Suprapubic skin (tissue), 4 donors: ENCODE measurements around the gene RPL37A. TPM values are rescaled to one million over a fixed set of nuclear protein-coding genes. Genes with fewer than 3 reads are reported as not detected.

ENCODE experiments used
- DNase-seq, 2 donors: peaks; one replicate each; pipeline ENCODE4 v3.0.0-alpha.2; 2019; ENCODE audit warnings: low spot score in 2 of 2
- H3K27ac ChIP-seq: fragments of 200-600 bp; sonication (generic); one replicate; pipeline ENCODE4 v1.5.1; 2019
- H3K27me3 ChIP-seq: fragments of 200-600 bp; sonication (generic); one replicate; pipeline ENCODE4 v1.5.1; 2019
- H3K36me3 ChIP-seq: fragments of 200-600 bp; sonication (generic); one replicate; pipeline ENCODE4 v1.5.1; 2019
- H3K4me1 ChIP-seq: fragments of 200-600 bp; sonication (generic); one replicate; pipeline ENCODE4 v1.5.1; 2019
- H3K4me3 ChIP-seq: fragments of 200-600 bp; sonication (generic); one replicate; pipeline ENCODE4 v1.5.1; 2019; ENCODE audit warnings: mild to moderate bottlenecking
- H3K9me3 ChIP-seq: fragments of 200-600 bp; sonication (generic); one replicate; pipeline ENCODE4 v1.5.1; 2019
- CTCF ChIP-seq, 2 donors: fragments of 200-600 bp in 1 of 2; fragments of 450-650 bp in 1 of 2; sonication (generic) in 1 of 2; IDR thresholded peaks; one replicate each; pipeline ENCODE4 v1.5.1; 2016 to 2019; ENCODE audit warnings: antibody characterized with exemption in 2 of 2, mild to moderate bottlenecking in 1 of 2, moderate library complexity in 1 of 2
- EP300 ChIP-seq: sonication (generic); formaldehyde crosslinking; IDR thresholded peaks from one replicate; pipeline ENCODE4 v1.6.1; 2017; ENCODE audit warnings: antibody characterized with exemption
- POLR2A ChIP-seq, 2 donors: fragments of 450-650 bp; IDR thresholded peaks; one replicate each; pipeline ENCODE4 v1.6.1; 2017; ENCODE audit warnings: antibody characterized with exemption in 2 of 2, mild to moderate bottlenecking in 2 of 2, moderate library complexity in 2 of 2
- POLR2AphosphoS5 ChIP-seq, 3 donors: sonication (generic); formaldehyde crosslinking; IDR thresholded peaks; one replicate each; pipeline ENCODE4 v1.6.1; 2017; ENCODE audit warnings: antibody characterized with exemption in 3 of 3
- WGBS: methylation state at CpG from one replicate; pipeline ENCODE4 v1.1.5; 2018; 5-methylcytosine and 5-hydroxymethylcytosine counted together
- total RNA-seq, 4 donors: library from RNA; depleted of rRNA; stranded (reverse); fragments of >200 nt; gene quantifications; one replicate each; pipeline ENCODE4 v1.1.0, GENCODE V29; 2016

The RPL37A gene
- total RNA-seq, 4 donors from 2014 or later = 892 to 2,420 (median 2,172) TPM

DNA sequence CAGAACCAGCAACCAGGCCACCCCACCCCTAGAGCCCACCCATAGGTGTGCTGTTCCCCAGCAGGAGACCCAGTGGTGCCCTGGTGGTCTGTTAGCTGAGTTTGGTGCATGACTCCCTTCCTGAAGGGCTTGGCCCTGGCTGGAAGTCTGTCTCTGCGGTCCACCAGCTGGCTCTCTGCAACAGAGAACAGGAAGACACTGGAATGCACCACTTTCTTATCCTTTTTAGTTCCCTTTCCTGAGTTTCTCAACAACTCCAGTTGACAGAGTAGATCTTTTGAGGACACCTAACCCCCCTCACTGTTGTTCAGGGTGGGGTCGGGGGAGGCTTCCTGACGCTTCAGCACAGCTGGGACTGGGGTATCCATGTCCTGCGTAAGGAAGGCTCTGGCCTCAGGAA, 11.9 kb upstream of the RPL37A start:
- WGBS = 79% methylated on average over 4 of the region's 4 CpGs
- TF ChIP-seq POLR2A (IDR thresholded peaks at IDR 0.05) (no peak), POLR2AphosphoS5 (IDR thresholded peaks at IDR 0.05) (no peak), CTCF (IDR thresholded peaks at IDR 0.05) (no peak), EP300 (no peak)
- H3K4me1 ChIP-seq = peaks cover 3% of the 10 kb centered on the region
- no peak overlapping the region for H3K4me3 ChIP-seq
- DNase-seq = no peak
- H3K36me3 ChIP-seq = peaks cover 12% of the 10 kb centered on the region
- no peaks in the 10 kb centered on the region for H3K27me3 ChIP-seq
- H3K9me3 ChIP-seq = no peaks in the 10 kb centered on the region
- no peak overlapping the region for H3K27ac ChIP-seq

GRCh38 chr2:216490061-216490460, 8.6 kb upstream of the RPL37A start:
- no peak overlapping the region for H3K4me3 ChIP-seq
- no peaks in the 10 kb centered on the region for H3K27me3 ChIP-seq
- H3K27ac ChIP-seq = no peak overlapping the region
- H3K36me3 ChIP-seq = no peaks in the 10 kb centered on the region
- whole genome bisulfite sequencing = 83% methylated on average over 1 of the region's 1 CpG
- peaks cover 3% of the 10 kb centered on the region for H3K4me1 ChIP-seq
- DNase-seq = no peak
- no peaks in the 10 kb centered on the region for H3K9me3 ChIP-seq
- TF ChIP-seq POLR2A (IDR thresholded peaks at IDR 0.05) = no peak
- no peak for TF ChIP-seq CTCF (IDR thresholded peaks at IDR 0.05)
- no peak for TF ChIP-seq POLR2AphosphoS5 (IDR thresholded peaks at IDR 0.05)
- no peak for TF ChIP-seq EP300

DNA sequence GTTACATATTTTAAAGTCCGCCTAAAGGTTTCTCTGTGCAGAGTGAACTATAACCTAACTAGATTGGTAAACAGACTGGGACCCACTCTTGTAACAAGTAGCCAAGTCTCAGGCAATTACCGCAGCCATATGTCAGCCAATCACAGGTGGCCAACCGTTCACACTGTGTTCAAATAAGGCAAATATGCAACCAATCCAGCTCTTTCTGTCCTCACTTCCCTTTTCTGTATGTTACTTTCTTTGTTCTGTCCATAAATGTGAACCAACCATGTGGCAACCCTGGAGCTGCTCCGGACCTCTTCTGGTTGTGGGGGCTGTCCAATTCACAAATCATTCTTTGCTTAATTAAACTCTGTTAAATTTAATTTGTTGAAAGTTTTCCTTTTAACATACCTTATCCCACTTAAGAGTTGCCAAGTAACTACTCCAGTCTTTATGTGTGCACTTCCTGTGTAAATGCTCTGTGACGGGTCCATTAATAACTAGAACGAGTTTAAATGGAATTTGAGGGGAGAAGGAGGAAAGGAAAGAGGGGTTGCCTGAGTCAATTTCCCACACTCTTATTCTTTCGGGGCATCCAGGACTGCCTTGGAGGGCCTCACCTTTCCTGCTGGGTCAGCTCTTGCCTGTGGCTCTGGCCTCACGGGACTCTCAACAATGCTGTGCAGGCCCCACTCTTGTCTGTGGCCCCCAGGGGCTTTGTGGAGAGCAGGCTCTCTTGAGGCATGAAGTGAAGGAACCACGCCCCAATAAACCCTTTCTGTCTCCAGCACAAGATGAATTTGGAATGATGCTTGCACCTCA, 6.6 kb upstream of the RPL37A start:
- TF ChIP-seq POLR2AphosphoS5 (IDR thresholded peaks at IDR 0.05) (no peak), EP300 (no peak), POLR2A (IDR thresholded peaks at IDR 0.05) (no peak)
- DNase-seq = no peak
- Histone ChIP-seq H3K4me1 (peaks cover 3% of the 10 kb centered on the region), H3K27ac (no peak overlapping the region), H3K9me3 (no peaks in the 10 kb centered on the region), H3K36me3 (no peaks in the 10 kb centered on the region), H3K4me3 (no peak overlapping the region), H3K27me3 (no peaks in the 10 kb centered on the region)
- 82% methylated on average over 9 of the region's 9 CpGs for WGBS

- no peak for TF ChIP-seq POLR2AphosphoS5 (IDR thresholded peaks at IDR 0.05)
- TF ChIP-seq CTCF (IDR thresholded peaks at IDR 0.05) = no peak
- no peak for TF ChIP-seq EP300
- no peak for DNase-seq
- WGBS = 80% methylated on average over 6 of the region's 6 CpGs
- H3K36me3 ChIP-seq = no peaks in the 10 kb centered on the region
- H3K9me3 ChIP-seq = no peaks in the 10 kb centered on the region
- H3K4me1 ChIP-seq = peaks cover 7% of the 10 kb centered on the region
- no peak overlapping the region for H3K4me3 ChIP-seq
- no peaks in the 10 kb centered on the region for H3K27me3 ChIP-seq
- no peak overlapping the region for H3K27ac ChIP-seq
Measured at GRCh38 chr2:216492597-216493333, 5.9 kb upstream of the RPL37A start.

GRCh38 chr2:216493334-216493685, 5.3 kb upstream of the RPL37A start:
- no peak for DNase-seq
- peaks cover 13% of the 10 kb centered on the region for H3K4me1 ChIP-seq
- WGBS = 92% methylated on average over 1 of the region's 1 CpG

More at GRCh38 chr2:216493334-216493685, 5.3 kb upstream of the RPL37A start:
- no peaks in the 10 kb centered on the region for H3K27me3 ChIP-seq
- H3K9me3 ChIP-seq = no peaks in the 10 kb centered on the region
- H3K4me3 ChIP-seq = no peak overlapping the region
- TF ChIP-seq CTCF (IDR thresholded peaks at IDR 0.05) = no peak
- no peak for TF ChIP-seq POLR2AphosphoS5 (IDR thresholded peaks at IDR 0.05)
- TF ChIP-seq EP300 = no peak
- TF ChIP-seq POLR2A (IDR thresholded peaks at IDR 0.05) = no peak
- no peaks in the 10 kb centered on the region for H3K36me3 ChIP-seq
- H3K27ac ChIP-seq = no peak overlapping the region
